ENCODE measurements around the gene CTSW. TPM values are rescaled to one million over a fixed set of nuclear protein-coding genes. Genes with fewer than 3 reads are reported as not detected.
"Not testable (repeated sequence)": the region's sequence is repeated elsewhere in the genome, so short reads cannot be mapped to it uniquely, and the experiment has no call there.

CTSW gene, protein sequence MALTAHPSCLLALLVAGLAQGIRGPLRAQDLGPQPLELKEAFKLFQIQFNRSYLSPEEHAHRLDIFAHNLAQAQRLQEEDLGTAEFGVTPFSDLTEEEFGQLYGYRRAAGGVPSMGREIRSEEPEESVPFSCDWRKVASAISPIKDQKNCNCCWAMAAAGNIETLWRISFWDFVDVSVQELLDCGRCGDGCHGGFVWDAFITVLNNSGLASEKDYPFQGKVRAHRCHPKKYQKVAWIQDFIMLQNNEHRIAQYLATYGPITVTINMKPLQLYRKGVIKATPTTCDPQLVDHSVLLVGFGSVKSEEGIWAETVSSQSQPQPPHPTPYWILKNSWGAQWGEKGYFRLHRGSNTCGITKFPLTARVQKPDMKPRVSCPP
- not detected in 2 replicates for total RNA-seq
- long read RNA-seq, result 0 reads

DNA sequence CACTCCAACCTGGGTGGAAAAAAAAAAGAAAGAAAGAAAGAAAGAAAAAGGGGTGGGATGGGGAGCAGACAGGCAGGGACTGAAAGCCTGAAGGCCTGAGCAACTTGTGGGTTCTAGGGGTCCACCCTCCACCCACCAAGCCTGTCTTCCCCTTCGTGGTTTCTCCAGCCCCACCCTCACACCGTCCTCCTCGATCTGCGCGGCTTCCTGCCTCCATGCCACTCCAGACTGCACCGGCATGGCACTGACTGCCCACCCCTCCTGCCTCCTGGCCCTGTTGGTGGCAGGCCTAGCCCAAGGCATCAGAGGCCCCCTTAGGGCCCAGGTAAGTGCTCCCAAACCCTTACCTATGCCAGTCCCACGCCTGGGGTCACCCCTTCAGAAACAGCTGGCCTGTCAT, at the start of gene CTSW:
TSS of gene CTSW (plus strand) at position 221 of the 400 bp plus-strand sequence. CDS start at position 239, 18 bp downstream.
- Mint-ChIP-seq H3K9me3 (ENCODE audit: low read depth) (no peaks in the 10 kb centered on the region), H3K4me1 (ENCODE audit: low read depth) (no peaks in the 10 kb centered on the region), H3K27me3 (no peaks in the 10 kb centered on the region), H3K4me3 (ENCODE audit: low read depth) (no peak within 1 kb of the TSS), H3K27ac (no peak within 1 kb of the TSS), H3K36me3 (ENCODE audit: insufficient read depth) (peaks cover 3% of the 10 kb centered on the region)
- TF ChIP-seq, protein P1, sequence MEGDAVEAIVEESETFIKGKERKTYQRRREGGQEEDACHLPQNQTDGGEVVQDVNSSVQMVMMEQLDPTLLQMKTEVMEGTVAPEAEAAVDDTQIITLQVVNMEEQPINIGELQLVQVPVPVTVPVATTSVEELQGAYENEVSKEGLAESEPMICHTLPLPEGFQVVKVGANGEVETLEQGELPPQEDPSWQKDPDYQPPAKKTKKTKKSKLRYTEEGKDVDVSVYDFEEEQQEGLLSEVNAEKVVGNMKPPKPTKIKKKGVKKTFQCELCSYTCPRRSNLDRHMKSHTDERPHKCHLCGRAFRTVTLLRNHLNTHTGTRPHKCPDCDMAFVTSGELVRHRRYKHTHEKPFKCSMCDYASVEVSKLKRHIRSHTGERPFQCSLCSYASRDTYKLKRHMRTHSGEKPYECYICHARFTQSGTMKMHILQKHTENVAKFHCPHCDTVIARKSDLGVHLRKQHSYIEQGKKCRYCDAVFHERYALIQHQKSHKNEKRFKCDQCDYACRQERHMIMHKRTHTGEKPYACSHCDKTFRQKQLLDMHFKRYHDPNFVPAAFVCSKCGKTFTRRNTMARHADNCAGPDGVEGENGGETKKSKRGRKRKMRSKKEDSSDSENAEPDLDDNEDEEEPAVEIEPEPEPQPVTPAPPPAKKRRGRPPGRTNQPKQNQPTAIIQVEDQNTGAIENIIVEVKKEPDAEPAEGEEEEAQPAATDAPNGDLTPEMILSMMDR (IDR thresholded peaks at IDR 0.05; ENCODE audit: unreplicated experiment), result no peak
- DNase-seq (ENCODE audit: low spot score, unreplicated experiment), result no peak

DNA sequence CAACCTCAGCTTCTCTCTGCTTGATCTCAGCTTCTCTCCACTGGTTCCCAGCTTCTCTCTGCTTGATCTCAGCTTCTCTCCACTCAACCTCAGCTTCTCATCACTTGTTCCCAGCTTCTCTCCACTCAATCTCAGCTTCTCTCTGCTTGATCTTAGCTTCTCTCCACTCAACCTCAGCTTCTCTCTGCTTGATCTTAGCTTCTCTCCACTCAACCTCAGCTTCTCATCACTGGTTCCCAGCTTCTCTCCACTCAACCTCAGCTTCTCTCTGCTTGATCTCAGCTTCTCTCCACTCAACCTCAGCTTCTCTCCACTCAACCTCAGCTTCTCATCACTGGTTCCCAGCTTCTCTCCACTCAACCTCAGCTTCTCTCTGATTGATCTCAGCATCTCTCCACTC, 47.4 kb upstream of the CTSW start:
- DNase-seq (ENCODE audit: low spot score, unreplicated experiment); H3K36me3 Mint-ChIP-seq (ENCODE audit: insufficient read depth); H3K4me1 Mint-ChIP-seq (ENCODE audit: low read depth); H3K9me3 Mint-ChIP-seq (ENCODE audit: low read depth): not testable (repeated sequence)
- Mint-ChIP-seq H3K27me3 (peaks cover 16% of the 10 kb centered on the region), H3K27ac (peak overlapping the region; percentile 39), H3K4me3 (ENCODE audit: low read depth) (peak overlapping the region; percentile 37)

DNA sequence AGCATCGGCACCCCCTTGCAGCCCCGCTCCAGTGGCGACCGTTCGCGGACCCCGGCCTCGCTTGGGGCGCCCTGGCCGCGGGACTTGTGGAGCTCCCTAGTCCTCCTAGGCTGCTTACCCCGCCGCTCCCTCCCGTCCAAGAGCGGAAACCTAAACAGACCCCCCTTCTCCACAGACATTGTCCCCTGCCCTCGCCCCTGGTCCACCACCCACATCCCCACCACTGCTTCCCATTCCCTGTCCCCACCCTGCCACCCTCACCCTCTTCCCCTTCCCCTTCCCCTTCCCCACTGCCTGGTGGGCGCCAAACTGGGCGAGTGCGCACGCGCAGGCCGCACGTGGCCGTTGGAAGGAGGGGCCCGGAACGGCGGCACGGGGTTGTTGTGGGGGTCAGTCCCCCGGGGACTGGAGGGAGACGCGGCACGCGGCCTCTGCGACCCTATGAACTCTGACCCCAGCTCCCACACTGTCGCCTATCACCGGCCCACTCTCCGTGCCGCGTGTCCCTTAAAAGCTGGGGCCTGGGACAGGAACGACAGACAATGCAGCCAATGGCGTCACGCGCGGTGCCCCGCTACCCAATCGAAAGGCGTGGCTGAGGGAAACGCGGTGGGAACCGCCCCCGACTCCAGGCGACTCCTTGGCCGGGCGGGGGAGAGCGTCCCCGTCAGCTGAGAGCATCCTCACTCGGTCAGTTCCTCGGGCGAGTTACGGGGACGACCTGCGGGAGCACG, 46.2 kb upstream of the CTSW start, which contains the start of gene SNX32:
TSS of gene SNX32 (plus strand) at position 667 of the 734 bp plus-strand sequence. CDS start 103 bp downstream, outside the sequence.
- Mint-ChIP-seq H3K4me3 (ENCODE audit: low read depth) (no peak within 1 kb of the TSS), H3K4me1 (ENCODE audit: low read depth) (peaks cover 5% of the 10 kb centered on the region), H3K36me3 (ENCODE audit: insufficient read depth) (no peaks in the 10 kb centered on the region), H3K27me3 (peaks cover 16% of the 10 kb centered on the region), H3K27ac (no peak within 1 kb of the TSS), H3K9me3 (ENCODE audit: low read depth) (no peaks in the 10 kb centered on the region)
- DNase-seq (ENCODE audit: low spot score, unreplicated experiment), result peak; percentile 89
- TF ChIP-seq, protein P1 (IDR thresholded peaks at IDR 0.05; ENCODE audit: unreplicated experiment), result no peak

DNA sequence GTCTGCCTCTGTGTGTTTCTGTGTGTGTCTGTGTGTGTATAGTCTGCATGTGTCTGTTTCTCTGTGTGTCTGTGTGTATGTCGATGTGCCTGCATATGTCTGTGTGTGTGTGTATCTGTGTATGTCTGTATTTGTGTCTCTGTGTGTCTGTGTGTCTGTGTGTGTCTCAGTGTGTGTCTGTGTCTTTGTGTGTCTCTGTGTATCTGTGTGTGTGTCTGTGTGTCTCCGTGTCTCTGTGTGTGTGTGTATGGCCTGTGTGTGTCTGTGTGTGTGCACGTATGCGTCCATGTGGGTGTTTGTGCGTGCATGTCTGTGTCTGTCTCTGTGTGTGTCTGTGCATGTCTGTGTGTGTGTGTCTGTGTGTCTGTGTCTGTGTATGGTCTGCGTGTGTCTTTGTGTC, 45.4 kb upstream of the CTSW start:
- Mint-ChIP-seq H3K4me3 (ENCODE audit: low read depth) (no peak overlapping the region), H3K9me3 (ENCODE audit: low read depth) (no peaks in the 10 kb centered on the region), H3K4me1 (ENCODE audit: low read depth) (peaks cover 5% of the 10 kb centered on the region), H3K27me3 (peaks cover 16% of the 10 kb centered on the region), H3K27ac (no peak overlapping the region), H3K36me3 (ENCODE audit: insufficient read depth) (no peaks in the 10 kb centered on the region)
- TF ChIP-seq, protein P1 (IDR thresholded peaks at IDR 0.05; ENCODE audit: unreplicated experiment), result no peak
- no peak for DNase-seq (ENCODE audit: low spot score, unreplicated experiment)

DNA sequence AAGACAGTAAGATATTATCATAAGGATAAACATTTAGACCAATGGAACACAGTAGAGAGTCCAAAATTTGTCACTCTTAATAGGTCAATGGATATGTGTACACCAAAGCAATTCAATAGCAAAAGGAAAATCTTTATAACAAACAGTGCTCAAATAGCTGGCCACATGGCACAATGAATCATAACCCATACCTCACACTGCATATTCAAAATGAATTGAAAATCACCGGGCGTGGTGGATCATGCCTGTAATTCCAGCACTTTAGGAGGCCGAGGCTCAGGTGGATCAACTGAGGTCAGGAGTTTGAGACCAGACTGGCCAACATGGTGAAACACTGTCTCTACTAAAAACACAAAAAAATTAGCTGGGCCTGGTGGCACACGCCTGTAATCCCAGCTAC, 37.5 kb upstream of the CTSW start:
- no peak overlapping the region for H3K4me3 Mint-ChIP-seq (ENCODE audit: low read depth)

More for the DNA sequence above, 37.5 kb upstream of the CTSW start:
- no peaks in the 10 kb centered on the region for H3K27me3 Mint-ChIP-seq
- H3K9me3 Mint-ChIP-seq (ENCODE audit: low read depth), result no peaks in the 10 kb centered on the region
- no peak for DNase-seq (ENCODE audit: low spot score, unreplicated experiment)
- no peak overlapping the region for H3K27ac Mint-ChIP-seq
- TF ChIP-seq, protein P1 (IDR thresholded peaks at IDR 0.05; ENCODE audit: unreplicated experiment), result no peak
- peaks cover 3% of the 10 kb centered on the region for H3K4me1 Mint-ChIP-seq (ENCODE audit: low read depth)
- no peaks in the 10 kb centered on the region for H3K36me3 Mint-ChIP-seq (ENCODE audit: insufficient read depth)
